Spleen (tissue), 7 donors: ENCODE measurements around the gene CCHCR1.

Source experiments
- CTCF ChIP-seq, 11 experiments: fragments of 200-600 bp in 7 of 11; fragments of 450-650 bp in 4 of 11; sonication (generic) in 4 of 11; IDR thresholded peaks in 8 of 11; conservative IDR thresholded peaks in 3 of 11; 1 replicate in 7 of 11; 2 replicates in 4 of 11; pipeline versions ENCODE4 v1.4.0 to v1.8.0; 2016 to 2021; ENCODE audit warnings: antibody characterized with exemption in 11 of 11, inconsistent platforms in 4 of 11, mild to moderate bottlenecking in 1 of 11
- POLR2A ChIP-seq, 3 donors: fragments of 450-650 bp; IDR thresholded peaks; one replicate each; pipeline ENCODE4 v1.5.1; 2017; ENCODE audit warnings: antibody characterized with exemption in 3 of 3, mild to moderate bottlenecking in 1 of 3
- POLR2AphosphoS5 ChIP-seq, 3 donors: sonication (generic); formaldehyde crosslinking; IDR thresholded peaks; one replicate each; pipeline ENCODE4 v1.5.1; 2017; ENCODE audit warnings: antibody characterized with exemption in 3 of 3
- donor health status: DM: no; HTN: no; CAD: no; lungs with moderate emphysema.
- donor health status: DM: no; HTN: no; CAD: no.
- donor health status: DM: no; HTN: no; CAD: no.

GRCh38 chr6:31180500-31180899 lies 22.9 kb upstream of the CCHCR1 start:
- TF ChIP-seq CTCF (IDR thresholded peaks at IDR 0.05 in 8 of 11, conservative IDR thresholded peaks at IDR 0.05 in 3 of 11) (no peak), POLR2A (IDR thresholded peaks at IDR 0.05) (no peak), POLR2AphosphoS5 (IDR thresholded peaks at IDR 0.05) (peak in 2 of 3 donors; percentile 40 to 53)
